ENCODE data around the gene UXS1.
"Not testable (repeated sequence)": the region's sequence is repeated elsewhere in the genome, so short reads cannot be mapped to it uniquely, and the experiment has no call there.

UXS1 gene

DNA sequence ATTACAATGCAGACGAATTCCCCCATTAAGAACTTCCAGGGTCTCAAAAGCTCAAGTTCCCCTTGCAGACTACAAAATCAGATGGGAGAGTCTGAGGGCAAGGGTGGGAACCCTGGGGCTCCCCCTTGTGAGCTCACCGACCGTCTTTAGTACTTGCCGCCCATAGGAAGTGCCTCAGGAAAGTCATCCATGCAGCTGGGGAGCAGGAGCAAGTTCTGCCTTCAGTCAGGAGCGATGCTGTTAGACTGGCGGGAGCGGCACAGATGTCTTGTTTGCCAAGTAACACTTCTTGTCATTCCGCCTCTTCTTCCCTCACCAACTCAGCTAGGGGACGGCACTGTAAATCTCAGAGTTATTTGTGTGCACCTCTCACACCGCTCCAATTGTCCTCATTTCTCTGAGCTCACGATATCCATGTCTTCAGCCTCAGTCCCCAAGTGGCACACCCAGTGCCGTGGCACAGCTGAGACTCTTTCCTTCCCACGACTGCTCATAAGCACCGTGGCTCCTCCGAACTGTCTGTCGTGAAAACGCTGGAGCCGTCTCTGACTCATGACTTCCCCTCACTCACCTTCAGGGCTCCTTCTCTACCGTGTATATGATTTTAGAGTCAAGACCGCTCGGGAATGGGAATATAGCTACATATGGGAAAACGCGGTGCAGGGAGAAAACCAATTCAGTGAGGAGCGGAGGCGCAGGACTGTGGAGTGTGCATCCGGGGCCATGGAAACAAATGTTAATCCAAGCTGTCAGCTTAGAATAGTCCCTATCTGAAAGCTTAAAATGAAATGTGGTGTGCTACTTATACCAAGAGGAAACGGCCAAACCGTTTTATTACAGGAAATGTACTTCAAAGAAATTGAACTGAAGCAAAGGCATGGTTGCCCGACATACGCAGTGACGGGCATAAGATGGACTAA lies 34.0 kb downstream of the UXS1 start:
- DNase-seq, result no peak

DNA sequence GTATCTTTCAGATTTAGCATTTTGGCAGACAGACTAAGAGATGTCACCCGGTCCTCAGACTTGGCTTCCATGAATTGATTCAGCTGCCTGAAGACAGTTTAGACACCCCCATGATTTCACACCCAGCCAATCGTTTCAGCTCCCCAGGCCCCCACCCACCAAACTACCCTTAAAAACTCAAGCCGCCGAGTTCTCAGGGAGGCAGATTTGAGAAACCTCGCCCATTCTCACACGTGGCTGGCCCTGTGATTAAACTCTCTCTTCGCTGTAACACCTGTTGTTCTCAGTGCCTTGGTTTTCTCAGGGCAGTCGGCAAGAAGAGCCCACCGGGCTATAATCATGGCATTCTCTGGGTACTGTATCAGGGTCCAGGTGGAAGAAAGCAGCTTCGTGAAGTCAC lies 35.2 kb downstream of the UXS1 start:
- no peak for DNase-seq

DNA sequence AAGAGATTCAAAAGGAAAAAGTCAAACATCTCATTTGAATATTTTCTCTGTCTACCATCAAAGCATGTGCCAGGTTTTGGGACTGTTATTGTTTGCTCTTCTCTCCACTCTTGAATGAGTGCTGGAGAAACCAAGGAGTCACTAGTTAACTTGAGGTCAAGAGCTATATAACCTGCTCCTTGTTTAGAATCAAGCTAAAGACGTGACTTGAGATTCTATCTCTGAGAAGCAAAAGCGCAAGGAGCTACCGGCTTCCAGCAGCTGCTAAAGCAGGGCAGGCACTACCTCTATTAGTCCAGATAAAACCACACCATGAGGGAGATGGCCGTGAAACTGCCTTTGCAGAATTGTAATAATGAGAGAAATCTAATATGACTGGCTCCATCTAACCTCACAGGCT lies 36.0 kb downstream of the UXS1 start:
- DNase-seq, result no peak

DNA sequence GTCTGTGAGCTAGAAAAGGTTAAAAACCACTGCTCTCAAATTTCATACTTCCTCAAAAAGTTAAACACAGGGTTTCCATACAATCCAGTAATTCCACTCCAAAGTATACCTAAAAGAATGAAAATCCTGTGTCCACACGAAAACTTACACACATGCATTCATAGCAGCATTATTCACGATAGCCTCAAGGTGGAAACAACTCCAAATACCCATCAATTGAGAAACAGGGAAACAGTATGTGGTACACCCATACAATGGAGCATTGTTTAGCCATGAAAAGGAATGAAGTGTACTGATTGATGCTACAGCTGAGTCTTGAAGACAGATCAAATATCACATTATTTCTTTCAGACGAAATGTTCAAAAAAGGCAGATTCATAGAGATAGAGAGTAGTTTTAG lies 36.7 kb downstream of the UXS1 start:
- DNase-seq, result no peak

DNA sequence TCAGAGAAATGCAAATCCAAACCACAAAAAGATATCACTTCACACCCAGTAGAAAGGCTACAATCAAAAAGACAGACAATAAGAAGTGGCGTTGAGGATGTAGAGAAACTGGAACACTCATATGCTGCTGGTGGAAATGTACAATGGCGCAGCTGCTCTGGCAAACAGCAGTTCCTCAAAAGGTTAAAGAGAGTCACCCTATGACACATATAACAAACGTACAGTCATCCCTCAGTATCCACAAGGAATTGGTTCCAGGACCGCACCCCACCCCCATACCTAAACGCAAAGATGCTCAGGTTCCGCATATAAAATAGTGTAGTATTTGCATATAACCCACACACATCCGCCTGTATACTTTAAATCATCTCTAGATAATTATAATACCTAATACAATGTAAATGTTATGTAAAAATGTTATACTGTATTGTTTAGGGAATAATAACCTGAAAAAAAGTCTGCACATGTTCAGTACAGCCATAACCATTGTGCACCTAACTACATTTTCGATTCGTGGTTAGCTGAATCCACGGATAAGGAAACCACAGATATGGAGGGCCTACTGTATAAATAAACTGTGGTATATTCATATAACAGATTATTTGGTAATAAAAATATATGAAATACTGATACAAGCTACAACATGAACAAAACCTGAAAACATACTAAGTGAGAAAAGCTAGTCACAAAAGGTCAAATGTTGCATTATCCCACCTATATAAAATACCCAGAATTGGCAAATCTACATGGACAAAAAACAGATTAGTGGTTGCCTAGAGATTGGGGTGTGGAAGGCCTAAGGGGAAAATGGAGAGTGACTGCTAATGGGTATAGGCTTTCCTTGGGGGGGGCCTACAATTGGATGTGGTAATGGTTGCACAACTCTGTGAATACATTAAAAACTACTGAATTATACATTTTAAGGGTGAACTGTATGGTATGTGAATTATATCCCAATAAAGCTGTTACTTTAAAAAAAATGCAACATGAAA lies 37.5 kb downstream of the UXS1 start:
- DNase-seq, result no peak

DNA sequence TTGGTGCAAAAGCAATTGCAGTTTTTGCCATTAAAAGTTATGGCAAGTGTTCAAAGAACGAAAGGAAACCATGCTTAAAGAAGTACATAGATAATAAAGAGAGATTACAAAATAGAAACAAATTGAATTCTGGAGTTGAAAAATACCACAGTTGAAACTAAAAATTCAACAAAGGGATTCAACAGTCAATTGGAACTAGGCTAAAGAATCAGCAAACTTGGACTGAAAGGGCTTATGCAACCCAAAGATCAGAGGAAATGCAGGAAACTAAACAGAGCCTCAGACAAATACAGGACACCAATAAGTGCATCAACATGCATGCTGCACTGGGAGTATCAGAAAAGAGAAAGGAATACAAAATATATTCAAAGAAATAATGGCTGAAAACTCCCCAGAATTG lies 40.3 kb downstream of the UXS1 start:
- DNase-seq, result no peak

DNA sequence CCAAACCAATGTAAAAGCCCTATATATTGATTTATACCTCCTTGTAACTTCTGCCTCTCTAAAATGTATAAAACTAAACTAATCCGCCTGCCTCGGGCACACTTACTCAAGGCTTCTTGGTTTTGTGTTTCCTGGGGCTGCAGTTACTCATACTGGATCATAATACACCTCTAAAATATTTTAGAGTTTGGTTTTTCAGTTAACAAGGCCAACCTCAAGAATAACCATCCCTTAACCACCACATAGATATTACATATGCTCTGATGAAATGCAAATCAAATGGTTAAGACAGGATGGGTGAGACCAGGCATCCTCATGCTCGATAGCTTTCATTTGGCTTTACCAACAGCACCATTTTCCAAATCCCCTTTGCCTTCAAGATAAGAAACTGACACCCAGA lies 46.4 kb downstream of the UXS1 start:
- no peak for DNase-seq

DNA sequence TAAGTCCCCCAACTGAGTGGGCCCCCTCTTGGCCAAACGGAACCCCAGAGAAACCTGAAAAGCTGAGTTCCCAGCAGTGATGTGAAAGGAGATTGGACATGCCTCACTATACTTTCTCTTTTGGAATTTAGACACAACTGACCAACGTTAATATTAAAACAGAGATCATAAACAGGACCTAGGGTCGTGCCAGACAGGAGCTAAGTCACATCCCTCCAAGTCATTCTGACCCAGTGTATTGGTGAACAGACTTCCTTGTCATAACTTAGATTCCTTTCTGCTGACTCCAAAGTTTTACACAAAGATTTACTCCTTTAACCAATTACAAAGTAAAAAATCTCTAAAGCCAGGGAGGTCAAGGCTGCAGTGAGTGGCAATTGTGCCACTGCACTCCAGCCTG lies 46.9 kb downstream of the UXS1 start:
- no peak for DNase-seq

DNA sequence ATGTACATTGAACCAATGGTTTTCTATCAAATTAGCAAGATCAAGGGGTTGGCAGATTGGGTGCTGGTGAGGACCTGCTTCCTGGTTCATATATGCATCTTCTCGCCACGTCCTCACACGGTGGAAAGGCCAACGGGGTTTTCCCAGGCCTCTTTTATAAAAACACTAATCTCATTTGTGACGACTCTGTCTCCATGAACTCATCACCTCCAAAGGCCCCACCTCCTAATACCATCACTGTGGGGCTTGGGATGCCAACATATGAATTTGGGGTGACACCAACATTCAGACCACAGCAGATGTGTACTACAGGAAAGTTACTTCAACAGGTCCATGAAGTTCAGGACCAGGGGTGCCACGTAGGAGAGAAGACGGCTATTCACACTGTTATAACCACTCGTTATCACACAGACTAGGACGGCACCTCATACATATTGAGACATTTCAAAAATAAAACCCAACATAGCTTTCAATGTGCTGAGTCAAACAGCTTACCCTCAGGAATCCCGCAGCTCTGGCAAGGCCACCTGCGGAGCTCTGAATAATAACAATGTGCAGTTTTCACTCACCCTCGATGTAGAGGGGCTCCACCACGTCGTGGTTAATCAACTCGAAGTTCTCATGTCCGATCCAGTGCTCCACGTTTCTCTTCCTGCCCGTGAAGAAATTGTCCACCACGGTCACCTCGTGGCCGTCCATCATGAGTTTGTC lies 49.3 kb downstream of the UXS1 start:
- DNase-seq, result no peak

DNA sequence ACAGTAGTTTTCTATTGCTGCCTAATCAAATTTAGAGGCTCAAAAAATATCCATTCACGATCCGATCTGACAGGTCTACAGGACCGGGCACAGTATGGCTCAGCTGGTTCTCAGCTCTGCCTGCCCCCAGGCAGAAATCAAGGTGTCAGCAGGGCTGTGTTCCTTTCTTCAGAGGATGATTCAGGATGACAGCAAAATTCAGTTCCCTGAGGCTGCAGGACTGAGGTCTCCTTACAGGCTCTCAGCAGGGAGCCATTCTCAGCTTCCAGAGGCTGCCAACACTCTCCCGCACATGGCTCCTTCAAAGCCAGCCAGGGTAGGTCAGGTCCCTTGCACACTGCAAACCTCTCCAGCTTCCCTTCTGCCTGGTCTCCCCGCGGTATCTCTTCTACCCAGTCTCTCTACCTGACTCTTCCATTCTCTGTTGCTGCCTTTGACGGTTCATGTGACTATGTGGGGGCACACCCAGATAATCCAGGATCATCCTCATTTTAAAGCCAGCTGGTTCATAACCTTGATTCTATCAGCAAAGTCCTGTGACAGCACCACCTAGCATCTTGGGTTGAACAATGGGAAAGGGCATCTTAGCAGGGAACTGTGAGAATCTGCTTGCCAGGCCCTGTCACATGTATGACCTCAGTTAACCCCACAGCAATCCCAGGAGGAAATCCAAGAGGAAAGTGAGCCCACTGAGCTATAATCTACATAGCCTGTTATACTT lies 50.4 kb downstream of the UXS1 start:
- no peak for DNase-seq

DNA sequence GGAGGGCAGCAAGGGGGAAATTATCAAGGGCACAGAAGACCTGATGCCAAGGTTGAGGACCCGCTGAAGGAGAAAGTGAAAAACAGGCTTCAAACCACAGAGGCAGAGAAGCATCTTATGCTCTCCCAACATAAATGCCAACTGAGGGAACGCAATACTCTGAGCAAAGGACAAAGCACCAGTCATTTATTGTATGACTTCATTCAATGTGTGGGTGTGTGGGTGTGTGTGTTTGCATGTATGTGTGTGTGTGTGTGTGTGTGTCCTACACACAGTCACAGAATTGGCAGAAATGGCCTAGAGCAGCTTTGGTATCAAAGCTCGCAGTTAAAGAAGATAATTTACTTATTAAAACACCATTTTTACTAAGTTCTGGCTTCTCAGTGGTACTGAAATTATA lies 51.4 kb downstream of the UXS1 start:
- no peak for DNase-seq

DNA sequence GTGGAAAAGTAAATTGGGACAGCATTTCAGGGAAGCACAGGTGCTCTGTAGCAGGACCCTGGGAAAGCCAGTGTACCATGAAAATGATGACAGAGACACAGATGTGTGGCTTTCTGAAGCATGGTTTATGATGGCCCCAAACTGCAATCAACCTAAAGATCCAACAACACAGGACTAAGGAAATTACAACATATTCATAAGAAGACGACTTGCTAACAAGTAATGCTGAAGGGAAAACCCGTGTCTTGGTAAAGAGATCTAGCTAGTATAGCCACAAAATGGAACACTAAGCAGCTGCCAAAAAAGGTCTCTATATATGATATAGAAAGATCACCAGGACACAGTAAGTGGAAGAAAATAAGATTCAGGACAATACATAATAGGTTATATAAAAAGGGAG lies 53.2 kb downstream of the UXS1 start:
- DNase-seq, result no peak

DNA sequence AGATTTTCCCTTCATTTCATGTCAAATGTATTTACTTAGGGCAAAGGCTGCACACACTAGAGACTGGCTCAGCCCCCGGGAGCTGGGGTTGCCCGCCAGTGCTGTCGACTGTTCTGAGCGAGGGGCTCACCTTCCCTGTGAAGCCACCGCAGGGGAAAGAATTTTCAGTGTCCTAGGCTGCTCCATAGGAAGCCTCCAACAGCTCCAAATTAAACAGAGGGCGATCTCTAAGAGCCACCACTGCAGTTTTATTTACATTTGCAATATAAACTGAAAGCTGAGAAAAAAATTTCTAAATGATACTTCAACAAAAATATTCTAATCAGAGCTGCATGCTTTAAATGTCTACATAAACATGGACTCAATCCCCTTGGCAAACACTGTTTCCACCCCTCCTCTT lies 54.0 kb downstream of the UXS1 start:
- DNase-seq, result no peak

DNA sequence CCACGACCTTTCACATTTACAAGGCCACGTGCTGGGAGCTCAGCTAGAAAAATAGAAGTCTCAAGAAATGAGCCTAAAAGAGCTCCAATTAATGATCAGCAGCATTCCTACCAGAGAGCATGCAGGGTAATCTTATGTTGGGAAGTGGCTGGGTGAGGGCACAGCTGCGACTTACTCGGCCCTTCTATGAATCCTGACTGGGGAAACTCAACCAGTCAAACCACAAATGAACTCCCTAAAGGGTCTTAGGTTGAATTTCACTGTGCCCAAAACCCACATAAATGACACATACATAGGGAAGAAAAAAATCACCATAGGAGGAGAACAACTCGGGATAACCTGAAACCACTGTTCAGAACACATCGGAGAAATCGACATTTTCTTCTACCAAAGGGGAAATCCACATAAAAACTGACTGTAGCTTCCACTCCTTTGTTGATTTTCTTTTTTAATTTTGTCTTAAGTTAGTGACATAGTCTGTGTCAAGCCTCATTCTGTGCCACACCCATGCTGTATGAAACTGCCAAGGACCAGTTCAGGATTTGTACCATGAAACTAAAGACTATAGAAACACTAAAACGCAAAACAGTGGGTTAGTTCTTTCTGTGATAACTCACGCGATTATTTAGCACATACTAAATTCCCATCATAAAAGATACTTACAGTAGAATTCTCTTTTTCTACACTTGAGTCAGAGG lies 54.7 kb downstream of the UXS1 start:
- no peak for DNase-seq

DNA sequence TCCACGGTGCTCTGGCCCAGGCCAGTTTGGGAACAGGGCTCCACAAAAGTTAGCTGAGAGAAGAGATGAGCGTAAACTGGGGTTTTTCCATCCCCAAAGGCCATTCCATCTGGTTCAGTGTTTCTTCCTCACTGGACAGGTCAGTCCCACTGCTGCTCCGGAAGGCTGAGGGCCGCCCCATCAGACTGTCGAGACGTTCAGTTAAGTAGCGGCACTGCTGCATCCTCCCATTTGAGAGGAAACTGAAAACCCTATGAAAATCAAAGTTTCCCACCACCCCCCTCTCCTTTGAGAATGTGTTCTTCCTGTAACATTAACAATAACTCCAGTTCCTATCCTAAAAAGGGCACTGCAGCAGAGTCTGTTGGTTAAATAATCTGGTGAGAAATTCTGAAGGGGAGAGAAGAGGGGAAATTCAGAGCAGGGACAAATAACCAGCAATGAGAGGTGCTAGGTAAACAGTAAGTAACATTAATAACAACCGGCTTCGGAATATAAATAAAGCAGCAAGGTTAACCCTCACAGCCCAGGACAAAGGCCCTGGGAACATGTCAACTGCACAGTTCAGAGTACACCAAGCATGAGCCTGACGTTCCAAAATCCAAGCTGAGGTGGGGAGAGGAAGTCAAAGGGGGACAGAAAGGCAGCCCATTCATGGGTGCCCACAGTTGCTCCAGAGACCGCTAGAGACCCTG lies 55.4 kb downstream of the UXS1 start:
- DNase-seq, result no peak

DNA sequence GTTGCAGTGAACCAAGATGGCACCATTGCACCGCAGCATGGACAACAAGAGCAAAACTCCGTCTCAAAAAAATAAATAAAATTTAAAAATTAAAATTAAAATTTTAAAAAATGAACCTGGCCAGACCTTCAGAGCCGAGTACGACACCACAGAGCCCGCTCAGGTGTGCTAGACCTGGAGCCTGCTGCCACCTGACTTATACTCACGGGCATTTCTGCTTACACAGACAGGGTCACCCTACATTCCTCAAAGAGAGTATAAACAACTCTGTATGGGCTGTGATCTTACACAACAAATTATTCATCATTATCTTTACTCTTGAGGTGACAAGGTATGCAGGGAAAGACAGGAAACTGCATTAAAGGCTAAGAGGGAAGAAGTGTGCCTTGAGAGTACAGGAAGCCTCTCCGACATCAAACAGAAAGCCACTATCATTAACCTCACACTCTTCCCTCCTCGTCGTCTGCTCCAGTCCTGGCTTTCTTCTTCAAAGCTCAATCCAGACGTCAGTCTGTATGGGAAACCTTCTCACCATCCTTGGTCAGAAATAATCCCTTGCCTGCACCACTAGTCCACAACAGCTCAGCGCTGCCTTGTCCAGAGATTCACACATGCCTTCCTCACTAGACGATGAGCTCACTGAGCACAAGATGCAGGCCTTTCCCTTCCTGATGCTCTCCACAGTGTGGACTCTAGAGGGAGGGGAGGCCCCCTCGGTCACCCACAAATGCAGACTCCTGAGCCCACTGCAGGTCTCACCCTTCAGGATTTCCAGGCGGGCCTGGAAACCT lies 56.2 kb downstream of the UXS1 start:
- DNase-seq, result no peak

DNA sequence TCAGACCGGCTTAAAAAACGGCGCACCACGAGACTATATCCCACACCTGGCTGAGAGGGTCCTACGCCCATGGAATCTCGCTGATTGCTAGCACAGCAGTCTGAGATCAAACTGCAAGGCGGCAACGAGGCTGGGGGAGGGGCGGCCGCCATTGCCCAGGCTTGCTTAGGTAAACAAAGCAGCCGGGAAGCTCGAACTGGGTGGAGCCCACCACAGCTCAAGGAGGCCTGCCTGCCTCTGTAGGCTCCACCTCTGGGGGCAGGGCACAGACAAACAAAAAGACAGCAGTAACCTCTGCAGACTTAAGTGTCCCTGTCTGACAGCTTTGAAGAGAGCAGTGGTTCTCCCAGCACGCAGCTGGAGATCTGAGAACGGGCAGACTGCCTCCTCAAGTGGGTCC lies 62.9 kb downstream of the UXS1 start:
- DNase-seq, result not testable (repeated sequence)

DNA sequence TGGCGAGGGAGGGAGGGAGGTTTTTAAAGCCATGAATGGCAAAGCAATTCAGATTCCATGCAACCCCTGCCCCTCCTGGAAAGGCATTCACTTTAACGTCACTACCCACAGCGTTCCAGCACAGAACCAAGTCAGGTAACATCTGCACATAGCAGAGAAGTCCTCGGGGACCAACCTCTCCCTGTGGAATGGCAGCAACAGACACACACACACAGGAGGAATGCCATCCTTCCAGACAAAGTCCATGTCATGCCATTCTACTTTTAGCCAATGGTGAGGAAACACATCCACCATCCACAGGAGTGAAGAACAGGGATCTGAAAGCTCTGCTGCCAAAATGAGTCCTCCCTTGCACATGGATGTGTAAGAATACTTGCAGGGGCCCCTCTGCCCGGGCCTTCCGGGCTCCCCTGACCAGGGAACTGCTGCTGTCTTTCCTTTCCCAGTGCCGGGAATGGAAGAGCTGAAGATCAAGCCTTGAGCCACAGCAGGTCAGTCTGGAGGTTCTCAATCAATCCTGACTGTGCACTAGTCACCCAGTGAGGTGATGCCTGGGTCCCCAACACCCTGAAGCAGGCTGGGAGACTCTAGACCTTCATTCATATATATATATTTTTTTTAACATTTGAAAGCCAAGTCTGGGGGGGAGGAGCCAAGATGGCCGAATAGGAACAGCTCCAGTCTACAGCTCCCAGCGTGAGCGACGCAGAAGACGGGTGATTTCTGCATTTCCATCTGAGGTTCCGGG lies 63.7 kb downstream of the UXS1 start:
- DNase-seq, result no peak

DNA sequence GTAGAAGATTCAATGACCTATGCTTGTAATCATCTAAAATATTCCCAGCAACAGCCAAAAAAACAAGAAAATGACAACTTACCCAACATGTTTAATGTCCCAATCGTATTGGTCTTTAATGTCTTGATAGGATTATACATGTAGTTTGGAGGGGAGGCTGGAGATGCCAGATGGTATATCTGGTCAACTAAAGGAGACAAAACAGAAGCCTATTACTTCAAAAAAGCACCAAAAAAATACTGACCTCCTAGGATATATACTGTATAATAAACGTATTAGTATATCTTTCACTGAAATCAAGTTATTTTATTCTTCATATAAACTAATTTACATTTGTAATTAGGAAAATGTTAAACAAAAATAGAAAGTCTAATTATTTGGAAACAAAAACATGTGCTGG lies 64.5 kb downstream of the UXS1 start:
- no peak for DNase-seq

DNA sequence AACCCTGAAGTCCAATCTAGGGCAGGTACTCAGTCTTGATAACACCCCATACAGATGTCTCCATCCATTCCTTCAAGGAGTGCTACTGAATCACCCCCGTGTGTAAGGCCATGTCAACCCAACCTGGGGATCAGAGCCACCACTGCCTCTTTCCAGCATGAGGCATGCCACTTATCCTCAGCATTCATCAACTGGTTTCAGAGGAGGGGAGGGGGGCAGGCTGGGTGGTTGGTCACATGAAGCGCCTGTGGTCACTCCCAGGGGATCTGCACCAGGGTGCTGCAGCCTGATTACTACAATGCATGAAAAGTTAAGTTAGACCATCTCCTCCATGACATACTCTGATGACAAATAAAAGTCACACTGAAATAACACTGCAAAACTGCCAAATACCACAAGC lies 65.0 kb downstream of the UXS1 start:
- no peak for DNase-seq
